ENCODE results near the gene SDC3. TPM values are rescaled to one million over a fixed set of nuclear protein-coding genes. Genes with fewer than 3 reads are reported as not detected.

The SDC3 gene
- total and polyA plus RNA-seq, 2 donors (not counting 1 experiment from before 2014, with no cell fraction given), result 0.30 to 4.6 TPM

DNA sequence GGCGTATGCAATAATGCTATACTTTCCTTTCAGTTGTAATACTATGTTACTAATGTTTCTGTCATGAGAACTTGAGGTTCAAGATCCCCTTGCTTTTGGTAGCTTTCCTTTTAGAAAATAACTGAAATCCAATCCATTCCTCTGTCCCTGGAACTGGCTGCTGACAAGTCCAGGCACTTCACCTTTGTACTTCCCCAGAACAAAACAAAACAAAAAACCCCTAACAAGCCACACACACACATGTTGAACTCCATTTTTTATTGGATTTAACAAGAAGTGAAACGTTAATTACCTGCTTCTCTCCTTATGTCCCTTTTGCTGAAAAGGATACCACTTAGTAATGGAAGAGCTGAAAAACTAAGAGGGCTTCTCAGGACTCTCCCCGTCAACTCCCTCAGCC lies 26.1 kb upstream of the SDC3 start:
- H3K4me1 Mint-ChIP-seq, result peaks cover 23% of the 10 kb centered on the region
- intact Hi-C loops (cut with micrococcal nuclease), result loop anchor here (10.0 kb wide), 1 partner anchor 1700 kb away; the partner anchor contains the start of genes MECR and PTPRU
- DNase-seq (no peak), ATAC-seq (ENCODE audit: low read depth) (no peak)
- H3K36me3 ChIP-seq (replicated peaks in 1 of 2; ENCODE audit: control extremely low read depth in 1 of 2, control insufficient read depth in 1 of 2, extremely low read depth in 1 of 2, insufficient read depth in 2 of 2, low read length in 1 of 2), result peaks cover 2 to 60% of the 10 kb centered on the region in 2 experiments
- H3K27ac ChIP-seq (ENCODE audit: low read length in 2 of 2), result no peak overlapping the region
- H2AFZ ChIP-seq (ENCODE audit: insufficient read depth, low read depth, low read length, poor library complexity, severe bottlenecking), result no peak overlapping the region
- ChIA-PET POLR2A (no interaction called here), CTCF (interaction anchor here (0.9 to 8.4 kb wide), 3 partner anchors 23 to 132 kb away, joined by 3 to 129 read pairs (median 3); no protein-coding TSS in a partner anchor)
- no peak overlapping the region for H3K4me2 ChIP-seq (replicated peaks; ENCODE audit: low read depth, low read length, poor library complexity, severe bottlenecking)
- no peak overlapping the region for H3K4me3 ChIP-seq (ENCODE audit: control extremely low read depth in 1 of 5, extremely low read depth in 1 of 5, insufficient read depth in 1 of 5, low read depth in 2 of 5, low read length in 4 of 5)
- H3K9me3 Mint-ChIP-seq (ENCODE audit: insufficient read depth), result no peaks in the 10 kb centered on the region
- H3K79me2 ChIP-seq (ENCODE audit: control insufficient read depth, insufficient read depth, low read length), result no peaks in the 10 kb centered on the region
- no peak overlapping the region for H3K4me3 Mint-ChIP-seq
- TF ChIP-seq, protein P1, sequence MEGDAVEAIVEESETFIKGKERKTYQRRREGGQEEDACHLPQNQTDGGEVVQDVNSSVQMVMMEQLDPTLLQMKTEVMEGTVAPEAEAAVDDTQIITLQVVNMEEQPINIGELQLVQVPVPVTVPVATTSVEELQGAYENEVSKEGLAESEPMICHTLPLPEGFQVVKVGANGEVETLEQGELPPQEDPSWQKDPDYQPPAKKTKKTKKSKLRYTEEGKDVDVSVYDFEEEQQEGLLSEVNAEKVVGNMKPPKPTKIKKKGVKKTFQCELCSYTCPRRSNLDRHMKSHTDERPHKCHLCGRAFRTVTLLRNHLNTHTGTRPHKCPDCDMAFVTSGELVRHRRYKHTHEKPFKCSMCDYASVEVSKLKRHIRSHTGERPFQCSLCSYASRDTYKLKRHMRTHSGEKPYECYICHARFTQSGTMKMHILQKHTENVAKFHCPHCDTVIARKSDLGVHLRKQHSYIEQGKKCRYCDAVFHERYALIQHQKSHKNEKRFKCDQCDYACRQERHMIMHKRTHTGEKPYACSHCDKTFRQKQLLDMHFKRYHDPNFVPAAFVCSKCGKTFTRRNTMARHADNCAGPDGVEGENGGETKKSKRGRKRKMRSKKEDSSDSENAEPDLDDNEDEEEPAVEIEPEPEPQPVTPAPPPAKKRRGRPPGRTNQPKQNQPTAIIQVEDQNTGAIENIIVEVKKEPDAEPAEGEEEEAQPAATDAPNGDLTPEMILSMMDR (IDR thresholded peaks at IDR 0.05), result no peak
- no peak for TF ChIP-seq EZH2 (IDR thresholded peaks at IDR 0.05; ENCODE audit: borderline replicate concordance, insufficient read depth, low read depth, low read length, poor library complexity, severe bottlenecking)
- no peaks in the 10 kb centered on the region for H3K9me3 ChIP-seq (ENCODE audit: control extremely low read depth in 1 of 3, control insufficient read depth in 2 of 3, insufficient read depth in 1 of 3, low read length in 2 of 3)
- peak overlapping the region; percentile 54 for H3K27ac Mint-ChIP-seq
- no peak overlapping the region for H3K9ac ChIP-seq (ENCODE audit: low read length)
- peaks cover 0 to 11% of the 10 kb centered on the region in 2 donors for H3K4me1 ChIP-seq (ENCODE audit: control insufficient read depth in 2 of 2, insufficient read depth in 2 of 2, low read length in 2 of 2)
- H4K20me1 ChIP-seq (ENCODE audit: control insufficient read depth, insufficient read depth, low read length, poor library complexity, severe bottlenecking), result peaks cover 14% of the 10 kb centered on the region
- 100% methylated on average over 1 of the region's 3 CpGs for WGBS (ENCODE audit: insufficient coverage)
- no peaks in the 10 kb centered on the region for H3K27me3 Mint-ChIP-seq
- no peaks in the 10 kb centered on the region for H3K27me3 ChIP-seq (replicated peaks in 1 of 4; ENCODE audit: control extremely low read depth in 1 of 4, control insufficient read depth in 3 of 4, insufficient read depth in 4 of 4, low read length in 3 of 4)

DNA sequence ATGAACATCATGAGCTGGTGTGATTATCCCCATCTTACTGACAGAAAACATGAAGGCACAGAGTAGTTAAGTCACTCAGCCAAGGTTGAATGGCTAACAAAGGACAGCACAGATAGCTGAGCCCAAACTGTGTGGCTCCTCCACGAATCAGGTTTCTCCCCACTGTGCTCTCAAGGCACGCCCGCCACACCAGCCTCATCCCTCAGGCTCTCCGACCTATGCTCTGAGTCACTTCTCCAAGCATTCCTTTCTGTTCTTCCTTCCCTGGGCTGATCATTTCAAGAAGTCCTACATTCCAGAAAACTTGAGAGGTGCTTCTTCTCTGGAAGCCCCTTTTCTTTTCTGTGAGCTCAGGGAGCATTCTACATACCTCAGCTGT lies 25.3 kb upstream of the SDC3 start:
- Mint-ChIP-seq H3K9me3 (ENCODE audit: insufficient read depth) (no peaks in the 10 kb centered on the region), H3K4me1 (peaks cover 23% of the 10 kb centered on the region), H3K27me3 (no peaks in the 10 kb centered on the region), H3K27ac (no peak overlapping the region), H3K4me3 (no peak overlapping the region)
- H3K4me2 ChIP-seq (replicated peaks; ENCODE audit: low read depth, low read length, poor library complexity, severe bottlenecking), result no peak overlapping the region
- H3K9ac ChIP-seq (ENCODE audit: low read length), result no peak overlapping the region
- no peaks in the 10 kb centered on the region for H3K27me3 ChIP-seq (replicated peaks in 1 of 4; ENCODE audit: control extremely low read depth in 1 of 4, control insufficient read depth in 3 of 4, insufficient read depth in 4 of 4, low read length in 3 of 4)
- POLR2A ChIA-PET, result no interaction called here
- H3K79me2 ChIP-seq (ENCODE audit: control insufficient read depth, insufficient read depth, low read length), result no peaks in the 10 kb centered on the region
- H2AFZ ChIP-seq (ENCODE audit: insufficient read depth, low read depth, low read length, poor library complexity, severe bottlenecking), result no peak overlapping the region
- 100% methylated on average over 4 of the region's 4 CpGs for whole genome bisulfite sequencing (ENCODE audit: insufficient coverage)
- no peak for DNase-seq
- H3K9me3 ChIP-seq (ENCODE audit: control extremely low read depth in 1 of 3, control insufficient read depth in 2 of 3, insufficient read depth in 1 of 3, low read length in 2 of 3), result no peaks in the 10 kb centered on the region
- intact Hi-C loops (cut with micrococcal nuclease), result loop anchor here (10.0 kb wide), 1 partner anchor 1699 kb away; the partner anchor contains the start of genes MECR and PTPRU
- H4K20me1 ChIP-seq (ENCODE audit: control insufficient read depth, insufficient read depth, low read length, poor library complexity, severe bottlenecking), result peaks cover 14% of the 10 kb centered on the region
- H3K4me3 ChIP-seq (ENCODE audit: control extremely low read depth in 1 of 5, extremely low read depth in 1 of 5, insufficient read depth in 1 of 5, low read depth in 2 of 5, low read length in 4 of 5), result no peak overlapping the region
- peaks cover 2 to 52% of the 10 kb centered on the region in 2 experiments for H3K36me3 ChIP-seq (replicated peaks in 1 of 2; ENCODE audit: control extremely low read depth in 1 of 2, control insufficient read depth in 1 of 2, extremely low read depth in 1 of 2, insufficient read depth in 2 of 2, low read length in 1 of 2)
- H3K27ac ChIP-seq (ENCODE audit: low read length in 2 of 2), result no peak overlapping the region
- no peak for ATAC-seq (ENCODE audit: low read depth)
- CTCF ChIA-PET, result interaction anchor here (0.7 to 8.4 kb wide), 5 partner anchors 20 to 152 kb away, joined by 3 to 129 read pairs (median 3); no protein-coding TSS in a partner anchor
- TF ChIP-seq, protein P1 (IDR thresholded peaks at IDR 0.05), result no peak
- peaks cover 0 to 11% of the 10 kb centered on the region in 2 donors for H3K4me1 ChIP-seq (ENCODE audit: control insufficient read depth in 2 of 2, insufficient read depth in 2 of 2, low read length in 2 of 2)

Measured in B cell (primary cell).